HG03095 (cell line): ENCODE data around the gene CERS6.

Source experiments
- ATAC-seq: cut with Tn5 transposase; IDR thresholded peaks from one replicate; pipeline ENCODE4 v1.9.1; 2021; ENCODE audit warnings: moderate library complexity; ENCODE audit not compliant: unreplicated experiment

The CERS6 gene

GRCh38 chr2:168441214-168441872, 14.7 kb upstream of the CERS6 start:
- no peak for ATAC-seq

GRCh38 chr2:168443818-168444217, 12.3 kb upstream of the CERS6 start:
- no peak for ATAC-seq

- ATAC-seq = no peak
Measured at GRCh38 chr2:168445960-168446359, 10.1 kb upstream of the CERS6 start.

- ATAC-seq = no peak
Measured at GRCh38 chr2:168448980-168449379, 7.1 kb upstream of the CERS6 start.

- no peak for ATAC-seq
Measured at GRCh38 chr2:168449419-168449818, 6.7 kb upstream of the CERS6 start.

GRCh38 chr2:168450171-168450570, 5.9 kb upstream of the CERS6 start:
- ATAC-seq = no peak

- no peak for ATAC-seq
Measured at GRCh38 chr2:168450732-168451131, 5.3 kb upstream of the CERS6 start.

- ATAC-seq = no peak
Measured at GRCh38 chr2:168452781-168453180, 3.3 kb upstream of the CERS6 start.

- ATAC-seq = no peak
Measured at GRCh38 chr2:168453404-168453803, 2.7 kb upstream of the CERS6 start.

- ATAC-seq = no peak
Measured at GRCh38 chr2:168454737-168455644, 1.1 kb upstream of the CERS6 start.

- peak; percentile 27 for ATAC-seq
Measured at GRCh38 chr2:168456521-168457189, 583 bp downstream of the CERS6 start.

GRCh38 chr2:168457190-168457895, 1.3 kb downstream of the CERS6 start:
- ATAC-seq = no peak

GRCh38 chr2:168458139-168458538, 2.1 kb downstream of the CERS6 start:
- no peak for ATAC-seq

GRCh38 chr2:168459256-168459655, 3.2 kb downstream of the CERS6 start:
- no peak for ATAC-seq

GRCh38 chr2:168460571-168460970, 4.5 kb downstream of the CERS6 start:
- no peak for ATAC-seq

- ATAC-seq = no peak
Measured at GRCh38 chr2:168461178-168461941, 5.3 kb downstream of the CERS6 start.

- ATAC-seq = no peak
Measured at GRCh38 chr2:168461942-168462331, 5.9 kb downstream of the CERS6 start.

- no peak for ATAC-seq
Measured at GRCh38 chr2:168462543-168463045, 6.5 kb downstream of the CERS6 start.

GRCh38 chr2:168465594-168465993, 9.5 kb downstream of the CERS6 start:
- no peak for ATAC-seq

GRCh38 chr2:168466190-168466737, 10.2 kb downstream of the CERS6 start:
- ATAC-seq = no peak
